H4 (cell line): ENCODE measurements around the gene RYR2. TPM values are rescaled to one million over a fixed set of nuclear protein-coding genes. Genes with fewer than 3 reads are reported as not detected.

Experiments
- DNase-seq: peaks from one replicate; pipeline ENCODE4 v3.0.0-alpha.2; 2015; ENCODE audit warnings: low spot score
- total RNA-seq: library from RNA; depleted of rRNA; stranded (reverse); fragments of >200 nt; shearing (Covaris generic); gene quantifications from 2 replicates; pipeline ENCODE4 v1.2.3, GENCODE V29; 2014; rRNA removed

RYR2 gene
- total RNA-seq: 1.4 and 1.7 TPM in 2 replicates

DNA sequence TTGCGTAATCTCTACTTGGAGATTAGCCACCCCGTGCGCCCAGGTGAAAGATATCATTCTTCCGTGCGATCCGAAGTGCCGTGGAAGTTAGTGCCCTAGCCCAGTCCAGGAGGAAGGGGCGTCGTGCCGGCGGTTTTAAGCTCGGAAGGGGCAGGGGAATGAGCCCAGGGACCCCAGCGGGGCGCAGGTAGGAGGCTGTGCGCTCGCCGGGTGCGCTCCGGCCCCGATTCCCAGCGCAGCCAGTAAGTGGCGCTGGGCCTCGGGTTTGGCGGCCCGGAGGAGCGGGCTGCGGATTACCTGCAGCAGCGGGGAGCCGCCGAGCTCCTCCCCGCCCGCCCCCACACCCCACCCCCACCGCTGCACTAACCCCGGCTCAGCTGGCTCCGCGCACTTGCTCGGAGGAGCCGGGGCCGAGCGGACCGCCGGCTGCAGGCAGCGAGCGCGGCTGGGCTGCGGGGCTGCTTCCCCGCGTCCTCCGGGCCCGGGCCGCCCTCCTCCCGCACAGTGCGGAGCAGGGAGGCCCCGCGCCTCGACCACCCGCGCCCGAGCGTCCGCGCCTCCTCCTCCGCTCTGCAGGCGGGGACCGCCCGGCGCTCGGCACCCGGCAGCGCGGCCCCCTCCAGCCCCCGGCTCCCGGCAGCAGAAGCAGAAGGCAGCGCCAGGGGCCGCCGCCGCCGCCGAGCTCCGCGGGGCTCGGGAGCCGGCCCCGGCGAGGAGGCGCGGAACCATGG is at the start of gene RYR2:
RYR2 (plus strand) TSS at position 390 of the 731 bp plus-strand sequence; CDS start at position 728, 338 bp downstream.
- no peak for DNase-seq

DNA sequence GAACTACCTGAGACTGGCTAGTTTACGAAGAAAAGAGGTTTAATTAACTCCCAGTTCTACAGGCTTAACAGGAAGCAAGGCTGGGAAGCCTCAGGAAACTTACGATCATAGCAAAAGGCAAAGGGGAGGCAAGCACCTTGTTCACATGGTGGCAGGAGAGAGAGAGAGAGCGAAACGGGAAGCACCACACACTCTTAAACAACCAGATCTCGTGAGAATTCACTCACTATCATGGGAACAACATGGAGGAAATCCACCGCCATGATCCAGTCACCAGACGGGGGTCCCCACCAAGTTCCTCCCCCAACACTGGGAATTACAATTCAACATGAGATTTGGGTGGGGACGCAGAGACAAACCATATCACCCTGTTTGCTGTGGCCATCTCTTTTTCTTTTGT is 49.5 kb upstream of the RYR2 start:
- no peak for DNase-seq

GRCh38 chr1:236994450-236994849 is 47.5 kb upstream of the RYR2 start:
- no peak for DNase-seq

GRCh38 chr1:236997361-236997760 is 44.6 kb upstream of the RYR2 start:
- DNase-seq: no peak

DNA sequence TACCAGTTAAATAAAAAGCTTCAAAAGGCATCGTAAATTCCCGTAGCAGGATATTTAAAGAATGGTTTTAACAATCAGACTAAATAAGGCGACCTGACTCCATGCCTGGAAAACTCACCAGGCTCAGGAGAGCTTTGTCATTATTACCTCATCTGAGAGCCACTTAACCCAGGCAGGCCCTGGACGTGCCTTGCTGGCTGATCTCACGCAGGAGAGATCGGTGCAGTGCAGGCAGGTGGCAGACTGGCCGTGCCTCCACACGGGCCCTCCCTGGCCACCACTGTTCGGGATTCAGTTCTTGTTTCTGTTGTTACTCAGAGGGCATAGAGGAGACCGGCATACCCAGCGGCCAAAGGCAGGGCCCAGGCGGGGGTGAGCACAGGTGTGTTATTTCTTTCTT is 44.1 kb upstream of the RYR2 start:
- no peak for DNase-seq

- DNase-seq: no peak
Observed at GRCh38 chr1:236998546-236998945, 43.4 kb upstream of the RYR2 start.

DNA sequence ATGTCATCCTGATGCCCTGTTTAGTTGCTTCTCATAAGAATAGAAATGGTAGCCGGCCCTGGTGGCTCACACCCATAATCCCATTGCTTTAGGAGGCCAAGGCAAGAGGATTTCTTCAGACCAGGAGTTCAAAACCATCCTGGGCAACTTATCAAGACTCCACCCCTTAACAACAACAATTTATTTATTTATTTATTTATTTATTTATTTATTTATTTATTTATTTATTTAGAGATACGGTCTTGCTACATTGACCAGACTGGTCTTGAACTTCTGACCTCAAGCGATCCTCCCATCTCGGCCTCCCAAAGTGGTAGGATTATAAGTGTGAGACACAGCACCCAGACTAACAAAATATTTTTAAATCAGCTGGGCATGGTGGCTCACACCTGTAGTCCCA is 41.8 kb upstream of the RYR2 start:
- no peak for DNase-seq

DNA sequence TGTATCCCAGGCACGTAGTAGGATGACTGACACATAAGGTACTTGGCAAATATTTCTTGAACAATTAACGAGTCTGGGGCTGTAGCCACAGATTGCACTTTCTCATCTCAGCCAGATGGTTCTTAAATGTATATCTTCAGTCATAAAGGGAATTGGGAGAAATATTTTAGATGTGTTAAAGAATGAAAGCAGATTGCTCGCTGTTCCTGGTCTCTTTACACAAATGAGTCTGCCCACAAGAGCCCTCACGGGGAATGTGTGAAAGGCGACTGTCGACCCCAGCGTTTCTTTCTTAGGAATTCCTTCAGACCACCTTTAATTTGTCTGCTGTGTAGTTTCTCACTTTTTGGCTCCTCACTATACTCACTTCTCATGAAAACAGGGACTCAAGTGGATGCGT is 38.5 kb upstream of the RYR2 start:
- DNase-seq: no peak

DNA sequence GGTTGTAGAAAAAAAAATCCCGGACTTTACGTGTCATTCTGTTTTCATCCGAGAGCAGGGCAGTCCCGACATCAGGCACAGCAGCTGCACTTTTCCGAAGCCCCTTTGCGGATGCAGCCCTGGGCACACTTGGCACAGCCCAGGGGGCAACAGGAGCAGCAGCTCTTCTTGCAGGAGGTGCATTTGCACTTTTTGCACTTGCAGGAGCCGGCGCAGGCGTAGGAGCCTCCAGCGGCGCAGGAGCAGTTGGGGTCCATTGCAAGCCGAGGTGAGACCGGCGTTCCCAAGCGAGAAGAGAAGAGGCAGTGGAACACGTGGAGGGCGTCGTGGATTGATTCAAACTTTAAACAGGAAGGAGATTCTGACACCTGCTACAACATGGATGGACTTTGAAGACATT is 37.9 kb upstream of the RYR2 start, which contains the start of gene MT1HL1:
MT1HL1 (minus strand) TSS at position 326 of the 400 bp plus-strand sequence; CDS start at position 257, 69 bp downstream.
- no peak for DNase-seq

GRCh38 chr1:237005674-237006073 is 36.3 kb upstream of the RYR2 start:
- DNase-seq: no peak

DNA sequence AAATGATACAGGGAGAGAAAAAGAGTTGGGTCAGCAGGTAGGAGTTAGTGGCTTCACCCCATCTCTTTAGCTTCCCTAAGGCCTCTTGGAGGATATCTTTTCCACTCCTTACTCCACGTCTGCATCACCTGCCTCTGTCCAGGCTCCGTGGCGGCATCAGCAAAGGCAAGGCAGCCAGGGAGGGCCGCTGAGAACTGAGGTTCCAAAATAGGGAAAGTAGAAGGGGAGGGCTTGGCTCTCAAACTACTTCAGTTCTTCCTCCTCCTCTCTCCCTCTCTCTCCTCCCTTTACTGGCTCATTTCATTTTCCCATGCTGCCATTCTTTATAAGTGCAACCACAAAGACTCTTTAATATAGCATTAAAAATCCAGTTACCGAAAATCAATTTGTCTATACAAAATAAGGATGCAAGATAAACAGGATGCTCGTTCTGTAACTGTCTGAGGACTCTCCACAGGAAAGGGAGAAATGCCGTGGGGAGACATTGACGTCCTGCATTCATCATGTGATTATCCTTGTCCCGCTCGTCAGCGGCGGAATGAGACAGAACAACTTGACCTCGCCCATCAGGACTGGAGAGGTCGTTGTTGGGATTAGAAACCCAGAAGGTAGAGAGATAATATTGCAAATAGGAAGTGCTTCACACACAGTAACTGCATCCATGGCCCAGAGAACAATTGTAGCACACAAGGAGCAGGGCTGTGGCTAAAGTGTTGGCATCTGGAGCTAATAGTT is 34.7 kb upstream of the RYR2 start:
- no peak for DNase-seq

- no peak for DNase-seq
Observed at GRCh38 chr1:237009611-237010010, 32.4 kb upstream of the RYR2 start.

DNA sequence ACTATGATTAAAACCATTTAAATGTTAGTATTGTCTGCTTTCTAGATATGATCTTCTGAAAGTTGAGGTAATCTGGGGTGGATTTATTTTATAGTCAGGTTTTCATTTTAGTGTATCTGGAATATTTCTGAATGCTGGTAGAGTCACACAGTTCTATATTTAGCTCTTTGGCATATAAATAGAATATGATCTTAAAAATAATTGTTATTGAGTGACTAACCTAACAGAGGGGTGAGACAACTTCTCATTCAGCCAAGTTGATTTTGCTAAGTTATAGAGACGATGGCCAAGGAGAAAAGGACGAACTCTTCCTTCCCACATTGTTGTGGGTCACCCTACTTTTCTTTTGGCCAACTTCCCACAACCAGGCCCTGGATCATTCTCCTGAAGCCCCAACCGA is 30.6 kb upstream of the RYR2 start:
- no peak for DNase-seq

DNA sequence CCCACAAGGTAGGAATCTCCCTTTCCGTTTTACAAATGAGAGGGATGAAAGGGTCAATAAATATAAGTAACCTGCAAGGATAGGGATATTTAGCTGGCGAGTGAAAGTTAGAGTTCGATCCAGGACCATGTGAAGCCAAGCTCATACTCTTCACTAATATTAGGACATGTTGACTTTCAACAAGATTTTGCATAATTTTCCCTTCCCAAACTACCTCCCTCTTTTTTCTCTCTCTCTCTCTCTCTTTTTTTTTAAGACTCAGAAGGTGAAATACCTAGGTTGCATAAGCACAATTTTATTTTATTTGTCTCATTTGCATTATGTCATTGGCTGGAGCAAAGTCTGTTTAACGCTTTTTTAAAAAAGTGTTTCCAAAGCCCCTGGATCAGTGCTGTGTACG is 29.6 kb upstream of the RYR2 start:
- DNase-seq: no peak

- peak; percentile 86 for DNase-seq
Observed at GRCh38 chr1:237012788-237013383, 29.1 kb upstream of the RYR2 start.

DNA sequence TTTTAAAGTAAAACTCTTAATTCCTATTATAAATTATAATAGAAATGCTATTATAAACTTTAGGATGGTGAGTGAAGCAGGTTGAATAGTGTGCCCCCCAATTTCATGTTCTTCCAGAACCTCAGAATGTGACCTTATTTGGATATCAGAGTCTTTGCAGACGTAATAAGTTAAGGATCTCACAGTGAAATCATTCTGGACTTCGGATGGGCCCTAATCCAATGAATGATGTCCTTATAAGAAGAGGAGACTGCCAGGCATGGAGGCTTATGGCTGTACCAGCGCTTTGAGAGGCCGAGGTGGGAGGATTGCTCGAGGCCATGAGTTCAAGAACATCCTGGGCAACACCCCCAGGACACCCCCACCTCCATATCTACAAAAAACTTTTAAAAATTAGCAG is 28.4 kb upstream of the RYR2 start:
- no peak for DNase-seq

GRCh38 chr1:237016626-237017025 is 25.4 kb upstream of the RYR2 start:
- DNase-seq: no peak

DNA sequence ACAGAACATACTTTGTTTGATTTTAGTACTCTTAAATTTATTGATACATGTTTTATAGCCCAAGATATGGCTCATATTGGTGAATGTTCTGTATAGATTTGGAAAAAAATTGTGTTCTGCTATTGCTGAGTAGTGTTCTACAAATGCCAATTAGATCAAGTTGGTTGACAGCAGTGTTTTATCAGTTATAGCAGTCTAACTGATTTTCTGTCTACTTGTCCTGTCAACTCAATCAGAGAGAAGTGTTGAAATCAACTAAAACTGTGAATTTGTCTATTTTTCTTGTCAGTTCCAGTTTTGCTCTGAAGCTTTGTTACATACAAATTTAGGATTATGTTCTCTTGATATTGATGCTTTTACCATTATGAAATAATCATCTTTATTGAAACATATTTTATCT is 23.1 kb upstream of the RYR2 start:
- no peak for DNase-seq

DNA sequence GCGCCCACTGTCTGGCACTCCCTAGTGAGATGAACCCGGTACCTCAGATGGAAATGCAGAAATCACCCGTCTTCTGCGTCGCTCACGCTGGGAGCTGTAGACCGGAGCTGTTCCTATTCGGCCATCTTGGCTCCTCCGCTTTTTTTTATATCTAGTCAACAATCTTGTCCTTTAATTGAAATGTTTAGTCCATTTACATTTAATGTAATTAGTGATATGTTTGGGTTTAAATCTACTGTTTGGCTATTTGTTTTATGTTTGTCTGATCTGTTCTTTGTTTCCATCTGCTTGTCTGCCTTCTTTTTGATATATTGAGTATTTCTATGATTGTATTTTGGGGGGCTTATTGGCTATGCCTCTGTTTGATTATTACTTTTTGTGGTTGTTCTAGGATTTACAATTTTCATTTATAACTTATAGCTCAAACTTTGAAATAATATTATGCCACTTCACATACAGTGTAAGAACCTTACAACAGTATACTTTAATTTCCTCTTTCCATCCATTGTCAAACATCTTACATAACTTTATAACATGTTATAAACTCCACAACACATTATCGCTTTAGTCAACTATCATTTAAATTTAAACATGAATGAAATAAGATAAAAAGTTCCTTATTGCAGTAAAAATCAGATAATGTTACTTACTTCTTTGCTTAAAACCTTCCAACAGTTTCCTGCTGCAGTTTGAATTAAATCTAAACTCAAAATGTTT is 16.5 kb upstream of the RYR2 start:
- DNase-seq: no peak

GRCh38 chr1:237029240-237029639 is 12.7 kb upstream of the RYR2 start:
- no peak for DNase-seq

- no peak for DNase-seq
Observed at GRCh38 chr1:237029850-237030535, 12.0 kb upstream of the RYR2 start.

GRCh38 chr1:237031480-237031879 is 10.5 kb upstream of the RYR2 start:
- peak; percentile 16 for DNase-seq
